ENCODE measurements around the gene ATE1. TPM values are rescaled to one million over a fixed set of nuclear protein-coding genes. Genes with fewer than 3 reads are reported as not detected.

Gene ATE1
- total RNA-seq, 1 donor from 2014 or later = 22.6 TPM

- Histone ChIP-seq H3K27ac (ENCODE audit: low read depth, low read length) (no peak overlapping the region), H3K4me3 (ENCODE audit: insufficient read depth, low read depth, low read length) (no peak overlapping the region), H2AFZ (ENCODE audit: low read depth, low read length) (peak overlapping the region; percentile 32), H4K20me1 (ENCODE audit: insufficient read depth, low read length) (no peaks in the 10 kb centered on the region), H3K27me3 (ENCODE audit: insufficient read depth, low read length) (peaks cover 2% of the 10 kb centered on the region), H3K9me3 (ENCODE audit: insufficient read depth, low read depth, low read length) (no peaks in the 10 kb centered on the region), H3K9ac (ENCODE audit: low read length) (no peak overlapping the region), H3K4me2 (ENCODE audit: low read length) (peak overlapping the region; percentile 62), H3K4me1 (ENCODE audit: insufficient read depth, low read length) (no peaks in the 10 kb centered on the region), H3K36me3 (ENCODE audit: insufficient read depth, low read length) (no peaks in the 10 kb centered on the region), H3K79me2 (ENCODE audit: insufficient read depth, low read length) (no peaks in the 10 kb centered on the region)
- Mint-ChIP-seq H3K27ac (ENCODE audit: unreplicated experiment) (no peak overlapping the region), H3K36me3 (ENCODE audit: low read depth, unreplicated experiment) (no peaks in the 10 kb centered on the region), H3K4me3 (ENCODE audit: unreplicated experiment) (no peak overlapping the region), H3K9me3 (ENCODE audit: unreplicated experiment) (peaks cover 2% of the 10 kb centered on the region), H3K4me1 (ENCODE audit: low read depth, unreplicated experiment) (no peaks in the 10 kb centered on the region), H3K27me3 (ENCODE audit: low read depth, unreplicated experiment) (peaks cover 19% of the 10 kb centered on the region)
- no peak for TF ChIP-seq EZH2 (IDR thresholded peaks at IDR 0.05; ENCODE audit: insufficient read depth, low read length)
- TF ChIP-seq, protein P1, sequence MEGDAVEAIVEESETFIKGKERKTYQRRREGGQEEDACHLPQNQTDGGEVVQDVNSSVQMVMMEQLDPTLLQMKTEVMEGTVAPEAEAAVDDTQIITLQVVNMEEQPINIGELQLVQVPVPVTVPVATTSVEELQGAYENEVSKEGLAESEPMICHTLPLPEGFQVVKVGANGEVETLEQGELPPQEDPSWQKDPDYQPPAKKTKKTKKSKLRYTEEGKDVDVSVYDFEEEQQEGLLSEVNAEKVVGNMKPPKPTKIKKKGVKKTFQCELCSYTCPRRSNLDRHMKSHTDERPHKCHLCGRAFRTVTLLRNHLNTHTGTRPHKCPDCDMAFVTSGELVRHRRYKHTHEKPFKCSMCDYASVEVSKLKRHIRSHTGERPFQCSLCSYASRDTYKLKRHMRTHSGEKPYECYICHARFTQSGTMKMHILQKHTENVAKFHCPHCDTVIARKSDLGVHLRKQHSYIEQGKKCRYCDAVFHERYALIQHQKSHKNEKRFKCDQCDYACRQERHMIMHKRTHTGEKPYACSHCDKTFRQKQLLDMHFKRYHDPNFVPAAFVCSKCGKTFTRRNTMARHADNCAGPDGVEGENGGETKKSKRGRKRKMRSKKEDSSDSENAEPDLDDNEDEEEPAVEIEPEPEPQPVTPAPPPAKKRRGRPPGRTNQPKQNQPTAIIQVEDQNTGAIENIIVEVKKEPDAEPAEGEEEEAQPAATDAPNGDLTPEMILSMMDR (IDR thresholded peaks at IDR 0.05; ENCODE audit: insufficient read depth, low read depth, low read length) = peak; percentile 68
- no peak for DNase-seq (ENCODE audit: low read depth)
- FAIRE-seq = no peak
These were observed 193.2 kb downstream of the ATE1 start for GRCh38 chr10:121734589-121735045.

DNA sequence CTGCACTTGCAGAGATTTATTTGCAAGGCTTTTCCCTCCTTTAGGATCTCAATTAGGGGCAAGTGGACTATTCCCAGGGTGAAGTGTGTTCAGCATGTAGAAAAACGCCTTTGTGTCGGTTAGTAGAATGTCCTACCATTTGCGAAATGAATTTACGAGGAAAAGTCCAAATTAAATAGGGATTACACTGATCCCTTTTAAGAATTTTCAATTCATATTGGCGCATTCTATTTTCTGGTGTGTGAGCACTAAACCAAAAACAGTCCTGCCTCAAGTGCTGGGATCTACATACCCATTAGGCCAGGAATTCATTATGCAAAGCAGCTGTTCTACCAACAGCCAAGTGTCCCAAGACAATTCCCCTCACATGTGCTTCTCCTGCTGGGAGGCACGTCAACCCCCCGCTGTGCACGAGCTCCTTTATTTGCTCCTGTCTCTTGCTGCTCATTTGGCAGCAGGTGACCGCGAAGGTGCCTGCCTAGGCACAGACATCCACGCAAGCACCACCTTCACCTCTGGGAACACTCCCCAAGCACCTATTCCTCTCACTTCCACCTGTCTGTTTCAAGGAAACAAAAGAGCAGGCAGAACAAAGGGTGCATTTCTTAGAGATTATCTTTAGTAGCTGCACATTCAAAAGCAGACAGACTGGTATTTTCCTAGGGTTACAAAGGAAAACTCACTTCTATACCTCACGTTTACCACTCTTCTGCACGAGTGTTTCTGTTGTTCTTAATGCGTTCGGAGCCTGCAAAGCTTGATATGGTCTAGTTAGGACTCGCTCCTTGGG is 195.0 kb downstream of the ATE1 start:
- no peaks in the 10 kb centered on the region for H3K4me1 Mint-ChIP-seq (ENCODE audit: low read depth, unreplicated experiment)
- peaks cover 19% of the 10 kb centered on the region for H3K27me3 Mint-ChIP-seq (ENCODE audit: low read depth, unreplicated experiment)
- Histone ChIP-seq H4K20me1 (ENCODE audit: insufficient read depth, low read length) (no peaks in the 10 kb centered on the region), H3K36me3 (ENCODE audit: insufficient read depth, low read length) (no peaks in the 10 kb centered on the region), H3K4me2 (ENCODE audit: low read length) (no peak overlapping the region), H3K27ac (ENCODE audit: low read depth, low read length) (no peak overlapping the region), H2AFZ (ENCODE audit: low read depth, low read length) (no peak overlapping the region), H3K79me2 (ENCODE audit: insufficient read depth, low read length) (no peaks in the 10 kb centered on the region), H3K9ac (ENCODE audit: low read length) (no peak overlapping the region), H3K27me3 (ENCODE audit: insufficient read depth, low read length) (peaks cover 2% of the 10 kb centered on the region), H3K9me3 (ENCODE audit: insufficient read depth, low read depth, low read length) (no peaks in the 10 kb centered on the region), H3K4me3 (ENCODE audit: insufficient read depth, low read depth, low read length) (no peak overlapping the region), H3K4me1 (ENCODE audit: insufficient read depth, low read length) (no peaks in the 10 kb centered on the region)
- H3K9me3 Mint-ChIP-seq (ENCODE audit: unreplicated experiment) = peaks cover 2% of the 10 kb centered on the region
- H3K4me3 Mint-ChIP-seq (ENCODE audit: unreplicated experiment) = no peak overlapping the region
- no peak for FAIRE-seq
- no peak for DNase-seq (ENCODE audit: low read depth)
- H3K36me3 Mint-ChIP-seq (ENCODE audit: low read depth, unreplicated experiment) = no peaks in the 10 kb centered on the region
- TF ChIP-seq EZH2 (IDR thresholded peaks at IDR 0.05; ENCODE audit: insufficient read depth, low read length) = no peak
- TF ChIP-seq, protein P1 (IDR thresholded peaks at IDR 0.05; ENCODE audit: insufficient read depth, low read depth, low read length) = no peak
- no peak overlapping the region for H3K27ac Mint-ChIP-seq (ENCODE audit: unreplicated experiment)

DNA sequence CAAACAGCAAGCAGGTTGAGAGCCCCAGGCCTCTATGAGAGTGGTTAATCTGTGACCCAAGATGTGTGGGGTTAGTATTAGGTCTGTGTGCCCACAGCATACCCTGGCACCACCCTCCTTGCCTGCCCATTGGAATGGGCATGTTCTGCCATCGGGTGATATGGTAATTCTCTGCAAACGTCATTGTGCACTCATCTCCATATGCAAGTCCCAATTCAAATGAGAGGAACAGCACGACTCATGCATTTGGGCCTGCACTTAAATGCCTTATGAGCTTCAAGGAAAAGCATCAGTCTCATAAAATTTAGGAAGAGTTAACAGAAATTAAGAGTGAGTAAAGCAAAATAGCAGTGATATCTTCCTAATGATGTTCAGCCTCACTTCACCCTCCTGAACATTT is 195.7 kb downstream of the ATE1 start:
- TF ChIP-seq, protein P1 (IDR thresholded peaks at IDR 0.05; ENCODE audit: insufficient read depth, low read depth, low read length) = no peak
- no peak for TF ChIP-seq EZH2 (IDR thresholded peaks at IDR 0.05; ENCODE audit: insufficient read depth, low read length)
- no peaks in the 10 kb centered on the region for H3K36me3 ChIP-seq (ENCODE audit: insufficient read depth, low read length)
- Mint-ChIP-seq H3K9me3 (ENCODE audit: unreplicated experiment) (peaks cover 2% of the 10 kb centered on the region), H3K4me3 (ENCODE audit: unreplicated experiment) (no peak overlapping the region), H3K27me3 (ENCODE audit: low read depth, unreplicated experiment) (peaks cover 19% of the 10 kb centered on the region), H3K27ac (ENCODE audit: unreplicated experiment) (no peak overlapping the region), H3K4me1 (ENCODE audit: low read depth, unreplicated experiment) (no peaks in the 10 kb centered on the region), H3K36me3 (ENCODE audit: low read depth, unreplicated experiment) (no peaks in the 10 kb centered on the region)
- no peak overlapping the region for H3K9ac ChIP-seq (ENCODE audit: low read length)
- no peak overlapping the region for H3K4me2 ChIP-seq (ENCODE audit: low read length)
- no peaks in the 10 kb centered on the region for H3K79me2 ChIP-seq (ENCODE audit: insufficient read depth, low read length)
- H4K20me1 ChIP-seq (ENCODE audit: insufficient read depth, low read length) = no peaks in the 10 kb centered on the region
- DNase-seq (ENCODE audit: low read depth) (no peak), FAIRE-seq (no peak)
- no peak overlapping the region for H2AFZ ChIP-seq (ENCODE audit: low read depth, low read length)
- H3K4me3 ChIP-seq (ENCODE audit: insufficient read depth, low read depth, low read length) = no peak overlapping the region
- H3K9me3 ChIP-seq (ENCODE audit: insufficient read depth, low read depth, low read length) = no peaks in the 10 kb centered on the region
- no peaks in the 10 kb centered on the region for H3K4me1 ChIP-seq (ENCODE audit: insufficient read depth, low read length)
- H3K27me3 ChIP-seq (ENCODE audit: insufficient read depth, low read length) = peaks cover 2% of the 10 kb centered on the region
- H3K27ac ChIP-seq (ENCODE audit: low read depth, low read length) = no peak overlapping the region
